HG03066 (cell line): Measurements from ENCODE around the gene PTPRG.

Experiments
- ATAC-seq: cut with Tn5 transposase; IDR thresholded peaks from one replicate; pipeline ENCODE4 v1.9.1; 2021; ENCODE audit warnings: low read depth; ENCODE audit not compliant: unreplicated experiment

The PTPRG gene

DNA sequence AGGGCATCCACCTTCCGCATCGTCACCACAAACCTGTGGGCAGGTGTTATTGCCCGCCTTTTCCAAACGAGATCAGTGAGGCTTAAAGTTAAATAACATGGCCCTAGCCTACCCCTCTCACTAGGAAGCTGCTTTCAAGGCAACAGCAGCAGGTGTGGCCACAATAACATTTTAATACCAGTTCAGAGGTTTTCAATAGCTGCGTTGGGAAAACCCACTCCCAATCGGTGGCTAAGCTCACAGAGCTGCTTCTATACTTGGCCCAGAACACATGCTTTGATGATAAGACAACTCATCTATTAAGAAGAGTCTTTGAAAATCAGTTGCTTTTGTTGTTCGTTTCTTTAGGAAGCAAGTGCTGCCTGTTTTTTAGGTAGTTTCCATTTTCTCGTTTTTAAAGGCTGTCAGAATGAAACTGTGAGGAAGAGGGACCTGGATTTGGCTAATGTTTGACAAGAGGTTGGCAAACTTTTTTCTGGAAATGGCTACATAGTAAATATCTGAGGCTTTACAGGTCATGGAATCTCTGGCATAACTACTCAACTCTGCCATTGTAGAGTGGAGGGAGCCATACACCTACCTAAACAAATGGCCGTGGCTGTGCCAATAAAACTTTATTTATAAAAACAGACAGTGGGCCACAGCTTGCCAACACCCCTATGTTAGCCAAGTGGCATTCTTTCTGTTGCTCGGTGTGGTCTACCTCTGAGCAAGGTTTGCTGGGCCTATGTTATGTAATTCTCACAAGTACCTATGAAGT is 632.4 kb downstream of the PTPRG start:
- no peak for ATAC-seq

DNA sequence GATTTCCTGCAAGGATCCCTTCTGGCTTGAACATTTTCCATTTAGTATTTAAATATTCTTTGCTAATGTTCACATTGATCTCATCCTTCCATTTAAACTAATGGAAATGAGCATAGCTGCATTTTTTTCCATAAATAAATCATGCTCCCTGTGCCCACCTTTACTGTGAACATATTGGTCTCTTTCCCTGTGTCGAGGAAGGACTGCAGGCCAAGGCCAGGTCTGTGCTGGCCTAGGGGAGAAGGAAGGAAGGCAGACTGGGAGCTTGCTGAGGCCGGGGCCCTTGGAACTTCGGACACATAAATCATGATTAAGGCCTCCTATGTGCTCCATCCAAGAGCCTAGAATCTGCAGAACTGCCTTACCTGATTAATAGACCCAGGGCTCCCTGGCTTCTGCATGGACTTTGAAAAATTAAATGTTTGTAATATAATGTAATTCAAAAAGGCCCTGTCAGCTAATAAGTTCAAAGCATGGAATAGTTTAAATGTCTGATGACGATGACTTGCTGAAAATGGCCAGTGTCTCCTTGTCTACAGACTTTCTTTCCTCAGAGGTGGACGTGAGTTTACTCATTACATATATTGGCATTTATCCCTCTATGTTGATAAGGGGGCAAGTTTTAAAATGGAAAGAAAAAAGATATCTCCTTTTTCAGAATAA is 636.1 kb downstream of the PTPRG start:
- ATAC-seq, result no peak

DNA sequence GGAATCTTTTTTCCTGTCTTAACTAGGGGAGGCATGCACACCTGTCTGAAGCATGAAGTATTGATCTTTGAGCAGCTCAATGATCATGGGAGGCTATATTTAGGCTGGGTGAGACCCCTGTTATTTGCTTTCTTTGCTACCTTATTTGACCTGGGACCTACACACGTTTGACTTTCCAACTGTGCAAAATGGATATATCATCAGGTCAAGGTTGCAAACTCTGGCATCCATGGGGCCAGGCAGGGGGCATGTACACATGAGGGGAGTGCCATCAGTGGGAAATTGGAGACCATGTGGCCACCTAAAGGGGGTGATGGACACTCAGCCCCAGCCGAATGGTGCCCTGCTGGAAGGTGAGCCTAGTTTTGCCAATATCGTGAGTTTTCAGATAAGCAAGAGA is 637.8 kb downstream of the PTPRG start:
- ATAC-seq, result no peak

DNA sequence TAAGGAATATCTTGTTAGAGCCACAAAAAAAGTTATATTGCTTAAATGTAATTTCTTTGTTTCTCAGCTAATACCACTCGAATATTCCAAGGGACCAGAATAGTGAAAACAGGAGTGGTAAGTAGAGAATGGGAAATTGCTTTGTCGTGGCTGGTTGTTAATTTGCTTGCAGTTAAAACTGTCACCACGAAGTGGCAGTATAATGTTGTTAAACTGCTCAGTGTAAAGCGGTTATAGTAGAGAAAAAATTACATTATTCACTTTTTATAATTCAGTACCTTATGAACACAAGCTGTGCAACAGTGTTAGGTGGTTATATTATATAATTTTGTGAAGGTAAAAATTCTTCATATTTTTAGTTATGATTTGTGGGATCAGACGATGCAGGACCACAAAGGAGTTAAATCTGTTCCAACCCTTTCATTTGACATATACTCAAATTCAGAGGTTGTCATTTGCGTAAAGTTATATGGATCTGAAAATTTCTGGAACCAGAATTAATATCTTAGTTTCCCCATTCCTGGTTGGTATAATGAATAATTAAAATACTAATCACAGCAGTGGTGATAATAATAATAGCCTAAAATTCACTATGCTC is 640.2 kb downstream of the PTPRG start:
- ATAC-seq, result no peak

DNA sequence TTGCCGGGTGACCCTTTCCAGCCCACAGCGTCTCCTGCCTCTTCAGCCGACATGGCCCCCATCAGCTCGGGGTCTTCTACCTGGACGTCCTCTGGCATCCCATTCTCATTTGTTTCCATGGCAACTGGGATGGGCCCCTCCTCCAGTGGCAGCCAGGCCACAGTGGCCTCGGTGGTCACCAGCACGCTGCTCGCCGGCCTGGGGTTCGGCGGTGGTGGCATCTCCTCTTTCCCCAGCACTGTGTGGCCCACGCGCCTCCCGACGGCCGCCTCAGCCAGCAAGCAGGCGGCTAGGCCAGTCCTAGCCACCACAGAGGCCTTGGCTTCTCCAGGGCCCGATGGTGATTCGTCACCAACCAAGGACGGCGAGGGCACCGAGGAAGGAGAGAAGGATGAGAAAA is 641.8 kb downstream of the PTPRG start:
- no peak for ATAC-seq

DNA sequence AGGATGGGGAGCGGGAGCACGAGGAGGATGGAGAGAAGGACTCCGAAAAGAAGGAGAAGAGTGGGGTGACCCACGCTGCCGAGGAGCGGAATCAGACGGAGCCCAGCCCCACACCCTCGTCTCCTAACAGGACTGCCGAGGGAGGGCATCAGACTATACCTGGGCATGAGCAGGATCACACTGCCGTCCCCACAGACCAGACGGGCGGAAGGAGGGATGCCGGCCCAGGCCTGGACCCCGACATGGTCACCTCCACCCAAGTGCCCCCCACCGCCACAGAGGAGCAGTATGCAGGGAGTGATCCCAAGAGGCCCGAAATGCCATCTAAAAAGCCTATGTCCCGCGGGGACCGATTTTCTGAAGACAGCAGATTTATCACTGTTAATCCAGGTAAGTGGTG is 642.2 kb downstream of the PTPRG start:
- no peak for ATAC-seq

DNA sequence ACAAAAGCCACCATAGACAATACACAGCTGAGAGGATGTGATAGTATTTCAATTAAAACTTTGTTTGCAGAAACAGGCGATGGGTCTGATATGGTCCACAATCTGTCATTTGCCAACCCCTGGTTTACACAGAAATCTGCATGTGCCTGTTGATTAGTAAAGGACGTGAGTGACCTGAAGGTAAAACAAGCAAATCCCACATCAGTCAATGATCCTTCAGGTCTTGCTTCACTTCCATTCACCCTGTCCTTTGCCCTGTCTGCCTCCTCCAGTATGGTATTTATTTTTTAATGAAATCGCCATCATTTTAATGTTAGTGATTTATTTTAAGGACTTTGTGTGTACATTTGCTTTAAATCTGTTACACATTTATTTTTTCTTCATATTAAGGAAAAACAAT is 645.8 kb downstream of the PTPRG start:
- no peak for ATAC-seq

DNA sequence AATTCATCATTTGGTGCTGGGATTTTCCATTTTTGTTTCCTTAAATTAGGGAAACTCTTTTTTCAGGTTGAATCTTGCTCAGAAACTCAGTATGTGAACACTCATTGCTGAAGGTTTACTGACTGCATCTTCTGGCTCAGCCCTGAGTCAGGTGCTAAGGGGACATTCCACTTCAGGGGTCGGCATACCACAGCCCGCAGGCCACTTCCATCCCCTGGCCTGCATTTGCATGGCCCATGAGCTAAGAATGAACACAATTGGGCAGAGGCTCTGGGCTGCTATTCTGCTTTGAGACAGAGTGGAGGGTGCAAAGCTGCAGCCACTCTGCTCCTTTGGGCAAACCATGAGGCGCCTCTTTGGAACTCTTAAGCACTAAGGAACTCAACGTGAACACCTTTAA is 647.0 kb downstream of the PTPRG start:
- no peak for ATAC-seq

DNA sequence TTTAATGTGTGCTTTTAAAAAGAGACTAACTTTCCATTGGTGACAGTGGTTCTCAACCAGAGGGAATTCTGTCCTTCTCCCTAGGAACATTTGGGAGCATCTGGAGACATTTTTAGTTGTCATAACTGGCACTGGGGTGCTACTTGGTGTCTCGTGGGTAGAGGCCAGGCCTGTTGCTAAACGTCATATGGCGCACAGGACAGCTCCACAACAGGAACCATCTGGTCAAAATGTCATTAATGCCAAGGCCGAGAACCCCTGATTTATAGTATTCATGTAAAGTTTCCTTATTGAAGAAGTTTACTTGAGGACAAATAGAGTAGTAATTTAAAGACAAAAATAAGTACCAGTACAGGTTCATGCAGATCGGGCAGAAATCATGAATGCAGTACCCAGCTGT is 647.7 kb downstream of the PTPRG start:
- no peak for ATAC-seq

DNA sequence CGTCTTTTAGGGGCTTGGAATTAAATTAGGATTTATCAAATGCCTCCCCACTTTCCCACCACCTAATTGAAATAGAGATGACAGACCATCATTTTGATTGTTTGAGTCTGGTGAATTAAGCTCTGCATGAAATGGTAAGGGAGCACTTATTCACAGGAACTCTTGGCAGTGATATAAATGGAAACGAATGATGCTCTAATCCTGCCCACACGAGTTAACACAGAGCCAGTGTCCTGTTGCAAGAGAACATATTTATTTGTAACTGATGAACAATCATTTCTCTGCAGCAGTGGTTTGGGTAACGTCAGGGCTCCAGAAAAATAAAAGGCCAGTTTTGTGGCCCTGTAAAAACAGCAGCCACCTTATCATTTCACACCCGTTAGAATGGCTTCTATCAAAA is 648.6 kb downstream of the PTPRG start:
- ATAC-seq, result no peak

DNA sequence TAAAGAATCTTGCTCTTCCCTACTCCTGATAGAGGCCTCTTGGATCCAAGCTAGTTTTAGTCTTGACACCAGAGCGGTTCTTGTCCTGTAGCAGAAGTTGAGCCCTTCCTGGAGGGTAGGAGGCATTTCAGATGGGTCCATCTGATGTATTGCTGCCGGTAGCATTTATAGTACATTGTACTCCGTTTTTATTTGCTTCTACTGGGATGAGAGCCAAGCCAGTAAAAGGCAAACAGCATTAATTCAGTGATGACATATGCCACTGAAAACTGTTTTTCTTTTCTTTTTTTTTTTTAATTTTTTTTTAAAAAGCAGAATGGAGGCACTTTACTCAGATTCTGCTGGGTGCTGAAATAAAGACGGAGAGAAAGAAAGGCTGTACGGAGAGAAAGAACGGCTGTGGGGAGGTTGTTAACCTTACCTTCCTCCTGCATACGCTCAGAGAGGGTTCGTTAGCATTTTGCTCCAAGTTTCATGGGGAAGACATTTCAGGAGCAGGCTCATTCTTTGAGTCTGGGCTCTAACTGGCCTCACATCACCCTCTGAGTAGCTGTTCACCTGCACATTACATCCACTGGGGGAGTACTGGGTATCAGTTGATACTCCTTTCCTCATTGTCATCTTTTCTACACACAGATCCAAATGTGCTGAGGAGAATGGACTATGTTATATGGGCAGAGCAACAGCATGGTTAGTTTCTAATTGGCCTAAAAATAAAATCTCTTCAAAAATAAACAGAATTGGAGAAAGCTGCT is 650.5 kb downstream of the PTPRG start:
- no peak for ATAC-seq

DNA sequence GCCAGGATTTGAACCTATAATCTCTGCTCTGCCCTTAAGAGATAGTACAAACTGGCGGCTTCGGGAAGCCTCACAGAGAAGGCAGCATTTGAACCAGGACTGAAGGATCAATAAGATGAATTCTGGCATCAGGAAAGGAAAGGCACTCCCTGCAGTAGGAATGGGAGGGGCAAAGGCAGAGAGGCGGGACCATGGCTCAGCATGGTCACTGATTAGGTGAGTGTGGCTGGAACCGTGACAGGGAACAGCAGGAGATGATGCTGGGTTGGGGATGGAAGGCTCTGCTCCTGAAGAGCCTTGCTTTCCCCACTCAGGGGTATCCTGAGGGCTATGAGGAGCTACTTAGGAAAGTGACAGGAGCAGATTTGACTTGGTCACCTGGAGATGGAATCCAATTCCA is 653.5 kb downstream of the PTPRG start:
- no peak for ATAC-seq

DNA sequence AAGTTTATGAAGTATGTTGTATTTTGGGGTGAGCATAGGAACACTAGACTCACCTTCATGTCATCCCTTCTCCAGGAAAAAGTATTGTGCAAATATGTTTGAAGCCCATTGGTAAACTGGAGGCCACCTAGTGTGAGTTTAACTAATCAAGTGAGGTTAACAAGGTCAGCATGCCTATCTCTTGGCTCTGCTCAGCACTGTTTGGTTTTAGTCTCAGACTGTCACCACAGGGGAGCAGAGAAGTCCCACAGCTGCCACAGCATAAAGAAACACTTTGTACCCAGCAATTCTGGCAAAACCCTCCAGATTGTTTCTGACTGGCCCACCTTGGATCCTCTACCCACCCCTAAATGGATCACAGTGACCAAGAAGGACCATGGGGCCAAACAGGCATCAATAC is 659.2 kb downstream of the PTPRG start:
- ATAC-seq, result no peak

DNA sequence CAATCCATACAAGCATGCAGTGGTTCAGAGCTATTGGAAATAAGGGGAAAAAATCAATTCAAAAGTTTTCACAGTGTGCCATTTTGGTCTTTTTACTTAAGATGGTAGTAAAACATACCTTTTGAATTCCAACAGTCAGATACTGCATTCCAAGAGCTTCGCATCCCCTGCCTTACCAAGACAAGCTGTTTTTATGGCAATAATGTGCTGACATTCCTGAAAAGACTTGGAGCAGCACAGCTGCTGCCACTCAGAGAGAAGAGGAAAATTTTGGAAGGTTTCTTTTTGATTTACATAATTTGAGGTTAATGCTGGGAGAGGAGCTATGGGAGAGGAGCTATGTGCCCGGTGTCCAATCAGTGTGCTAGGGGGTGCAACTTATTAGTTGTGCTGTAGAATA is 663.7 kb downstream of the PTPRG start:
- no peak for ATAC-seq

DNA sequence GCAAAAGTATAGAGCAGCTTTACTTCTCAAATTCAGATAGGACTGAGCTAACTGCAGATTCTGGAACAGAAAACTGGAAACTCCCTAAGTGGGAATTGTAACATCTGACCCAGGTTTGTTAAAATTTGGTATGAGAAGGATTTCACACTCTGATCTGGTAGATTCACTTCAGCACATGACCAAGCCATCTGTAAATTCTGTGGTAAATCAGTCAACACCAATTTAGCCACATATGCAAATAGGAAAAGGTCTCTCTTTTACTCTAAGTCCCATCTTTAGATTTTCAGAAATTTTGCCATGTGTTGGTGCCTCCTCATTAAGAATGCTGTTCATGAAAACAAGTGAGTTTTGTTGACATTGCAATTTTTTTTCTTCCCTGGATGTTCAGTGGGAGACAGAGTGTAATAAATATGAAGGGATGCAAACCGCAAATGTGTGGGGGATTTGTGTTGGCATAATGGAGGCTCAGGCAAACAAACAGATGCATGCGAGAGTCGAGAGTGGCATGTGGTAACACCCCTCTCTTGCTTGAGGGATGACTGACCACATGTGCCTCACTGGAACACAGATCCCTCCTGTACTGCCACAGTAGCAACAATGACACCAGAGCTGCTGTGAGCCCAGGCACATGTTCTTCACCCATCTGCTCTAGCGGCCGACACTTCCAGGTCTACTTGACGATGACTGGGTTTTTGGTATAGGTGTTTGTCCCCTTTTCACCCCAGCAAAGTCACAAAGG is 665.4 kb downstream of the PTPRG start:
- ATAC-seq, result no peak

DNA sequence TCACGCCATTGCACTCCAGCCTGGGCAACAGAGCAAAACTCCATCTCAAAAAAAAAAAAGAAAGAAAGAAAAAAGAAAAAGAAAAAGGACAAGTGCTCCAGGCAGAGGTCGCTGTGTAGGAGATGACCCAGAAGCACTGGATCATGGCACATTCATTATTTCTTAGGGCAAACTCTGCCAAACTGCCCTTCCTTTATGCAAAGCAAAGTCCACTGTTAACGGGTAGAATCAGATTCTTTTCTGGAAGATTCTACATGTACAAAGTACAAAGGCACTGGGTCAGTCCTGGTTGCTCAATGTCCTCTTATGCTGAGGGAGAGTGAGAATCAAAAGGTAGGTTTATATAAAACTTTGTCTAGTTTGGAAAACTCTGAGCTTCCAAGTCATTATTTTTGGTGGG is 667.1 kb downstream of the PTPRG start:
- ATAC-seq, result no peak

DNA sequence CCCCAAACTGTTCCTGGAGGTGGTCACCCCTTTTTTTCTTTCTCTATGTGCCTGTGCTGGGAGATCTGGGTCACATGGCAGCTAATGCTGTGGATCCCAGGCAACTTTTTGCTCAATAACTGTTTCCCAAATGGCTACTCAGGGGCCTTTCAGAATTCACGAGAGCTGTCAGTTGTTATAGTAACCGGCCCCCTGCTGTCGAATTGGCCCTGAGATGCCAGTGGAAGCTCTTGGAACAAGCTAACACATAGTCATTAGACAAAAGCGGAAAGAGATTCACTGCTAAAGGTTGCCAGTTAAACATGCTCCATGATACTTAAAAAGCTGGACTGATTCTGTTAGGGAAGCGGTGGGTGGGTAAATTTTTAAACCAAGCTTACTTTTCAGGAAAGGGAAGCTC is 667.8 kb downstream of the PTPRG start:
- no peak for ATAC-seq

DNA sequence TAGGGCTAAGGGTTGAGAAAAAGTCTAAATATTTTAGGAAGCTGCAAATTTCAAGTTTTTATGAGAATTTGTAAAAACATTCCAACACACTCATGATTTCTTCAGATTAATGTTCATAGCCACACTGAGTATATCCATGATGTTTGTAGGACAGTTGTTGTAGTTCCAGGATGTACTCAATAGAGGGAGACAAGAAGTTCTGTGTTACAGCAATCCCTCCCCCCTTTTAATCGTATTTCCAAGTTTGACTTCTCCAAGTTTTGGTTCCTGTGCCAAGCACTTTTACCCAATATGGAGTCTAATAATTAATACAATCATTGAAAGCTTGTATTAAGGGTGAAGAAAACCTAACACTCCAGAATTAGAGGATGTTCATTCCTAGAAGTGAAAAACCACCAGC is 668.5 kb downstream of the PTPRG start:
- ATAC-seq, result no peak

DNA sequence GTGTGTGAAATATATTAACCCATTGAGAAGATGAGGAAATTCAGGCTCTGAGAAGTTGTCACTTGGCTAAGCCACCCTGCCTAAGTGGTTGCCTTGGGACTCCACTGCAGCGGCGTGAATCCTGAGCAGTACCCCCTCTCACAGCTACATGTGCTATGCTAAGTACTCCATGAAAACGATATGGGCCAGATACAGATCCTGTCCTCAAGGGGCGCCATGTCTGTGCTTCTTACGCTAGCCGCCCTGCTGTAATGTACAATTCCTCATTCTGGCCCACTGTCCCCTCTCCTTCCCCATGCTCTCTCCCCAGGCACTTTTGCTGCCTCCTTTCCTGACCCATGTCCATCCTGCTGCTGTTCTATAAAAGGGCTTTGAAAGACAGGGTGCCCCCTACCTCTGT is 671.7 kb downstream of the PTPRG start:
- ATAC-seq, result no peak

DNA sequence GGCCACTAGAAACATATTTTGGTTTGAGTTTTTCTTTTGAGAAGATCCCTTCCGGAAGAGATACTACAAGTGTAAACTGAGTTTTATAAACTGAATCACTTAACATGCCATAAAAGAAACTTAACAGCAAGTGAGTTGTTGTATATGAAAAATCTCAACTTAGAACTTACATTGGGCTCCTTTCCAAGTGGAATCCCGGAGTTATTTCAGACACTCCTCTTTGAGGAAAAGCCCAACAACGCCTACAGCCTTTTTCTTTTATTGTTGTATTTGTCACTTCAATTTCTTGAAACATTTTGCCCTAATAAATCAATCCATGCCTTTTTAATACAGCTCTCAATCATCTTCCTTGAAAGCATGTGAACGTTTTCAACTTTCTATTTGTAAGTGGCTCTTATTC is 674.6 kb downstream of the PTPRG start:
- ATAC-seq, result no peak
